Spinal cord (tissue), 10 donors: ENCODE measurements around the gene IL36B. TPM values are rescaled to one million over a fixed set of nuclear protein-coding genes. Genes with fewer than 3 reads are reported as not detected.

ENCODE experiments used
- DNase-seq, 6 donors: peaks; one replicate each; pipeline versions ENCODE4 v3.0.0 to v3.0.0-alpha.2; 2013 to 2015; ENCODE audit warnings: low spot score in 6 of 6, low read depth in 4 of 6
- H3K27ac ChIP-seq: one replicate; pipeline ENCODE4 v1.5.1; 2013; ENCODE audit warnings: low read depth, low read length, control low read depth
- H3K27me3 ChIP-seq: one replicate; pipeline ENCODE4 v1.6.1; 2013; ENCODE audit warnings: low read length; ENCODE audit not compliant: control insufficient read depth, insufficient read depth
- H3K36me3 ChIP-seq: one replicate; pipeline ENCODE4 v1.6.1; 2013; ENCODE audit warnings: low read length; ENCODE audit not compliant: control insufficient read depth, insufficient read depth
- H3K4me1 ChIP-seq: one replicate; pipeline ENCODE4 v1.6.1; 2013; ENCODE audit warnings: low read length; ENCODE audit not compliant: control insufficient read depth, insufficient read depth
- H3K4me3 ChIP-seq: one replicate; pipeline ENCODE4 v1.5.1; 2013; ENCODE audit warnings: low read depth, low read length, control low read depth
- H3K9me3 ChIP-seq: one replicate; pipeline ENCODE4 v1.6.1; 2013; ENCODE audit warnings: low read length; ENCODE audit not compliant: control insufficient read depth, insufficient read depth
- WGBS: methylation state at CpG from one replicate; pipeline ENCODE4 v1.1.5; 2013; ENCODE audit warnings: missing lambda C conversion rate; ENCODE audit not compliant: insufficient coverage; 5-methylcytosine and 5-hydroxymethylcytosine counted together
- polyA plus RNA-seq, 2 donors: library from polyadenylated mRNA; unstranded; fragments of 120-200 nt; gene quantifications; one replicate each; pipeline ENCODE4 v1.2.1, GENCODE V29; 2013; ENCODE audit not compliant: insufficient read length in 2 of 2
- small RNA-seq: library from RNA; depleted of rRNA; stranded (forward); fragments of <200 nt; gene quantifications from one replicate; pipeline ENCODE3, GENCODE V24; 2014; ENCODE audit warnings: low replicate concordance
- total RNA-seq, 2 donors: library from RNA; depleted of rRNA in 1 of 2; stranded (reverse); fragments of 120-200 nt in 1 of 2; fragments of >200 nt in 1 of 2; gene quantifications; one replicate each; pipeline versions ENCODE4 v1.2.3 to v1.2.4, GENCODE V29; 2013 to 2014
- donor health status: healthy.

Gene IL36B
- total and polyA plus RNA-seq, 4 donors: not detected

DNA sequence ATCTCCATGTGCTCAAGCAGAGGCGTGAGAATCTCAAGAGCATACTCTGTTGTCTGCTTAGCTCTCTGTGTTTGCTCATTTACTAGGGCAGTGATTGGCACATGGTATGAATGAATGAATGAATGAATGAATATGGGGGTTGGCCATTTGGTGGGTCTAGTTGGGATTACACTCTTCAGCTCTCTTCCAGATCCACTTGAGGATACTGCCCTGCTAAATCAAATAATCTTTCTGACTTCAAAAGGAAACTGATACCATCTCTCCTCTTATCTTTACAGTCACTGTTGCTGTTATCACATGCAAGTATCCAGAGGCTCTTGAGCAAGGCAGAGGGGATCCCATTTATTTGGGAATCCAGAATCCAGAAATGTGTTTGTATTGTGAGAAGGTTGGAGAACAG is 72.9 kb downstream of the IL36B start:
- Histone ChIP-seq H3K4me1 (no peaks in the 10 kb centered on the region), H3K4me3 (no peak overlapping the region), H3K9me3 (no peaks in the 10 kb centered on the region), H3K27me3 (no peaks in the 10 kb centered on the region), H3K36me3 (no peaks in the 10 kb centered on the region), H3K27ac (no peak overlapping the region)
- no peak for DNase-seq
- 93% methylated on average over 1 of the region's 1 CpG for WGBS

- Histone ChIP-seq H3K4me3 (no peak within 1 kb of the TSS), H3K36me3 (no peaks in the 10 kb centered on the region), H3K4me1 (no peaks in the 10 kb centered on the region), H3K27ac (no peak within 1 kb of the TSS), H3K9me3 (no peaks in the 10 kb centered on the region), H3K27me3 (no peaks in the 10 kb centered on the region)
- no peak for DNase-seq
- 58% methylated on average over 3 of the region's 7 CpGs for WGBS
These were observed 75.1 kb downstream of the IL36B start, which contains the start of gene IL36G for GRCh38 chr2:112977559-112978056. Gene IL36G (plus strand): TSS chr2:112978006. CDS start chr2:112978639, 633 bp downstream.

Small RNA genes lying within 50 kb of the gene (small RNA-seq; reads per million reads assigned to genes)
- gene HMGN2P23 (not detected), gene RNU6-1180P (0.65 reads per million, percentile 66 among the genes with 10 or more reads in this experiment)

Other genes with a start within 250 kb of the IL36B start
- 1 to 10 TPM; 1.5 to 1.7 TPM for gene IL1B, start 216.1 kb downstream of the IL36B start, total RNA-seq
- 1 to 10 TPM; 1.7 to 3.3 TPM for gene IL1B, start 216.1 kb downstream of the IL36B start, polyA plus RNA-seq
- gene IL37, start 141.7 kb downstream of the IL36B start, total RNA-seq: under 1 TPM in 1 of 2 donors, not detected in 1; 0.28 TPM
- not detected for gene IL37, start 141.7 kb downstream of the IL36B start, polyA plus RNA-seq
- under 1 TPM in 1 of 2 donors, not detected in 1; 0.28 TPM for gene IL36G, start 74.9 kb downstream of the IL36B start, total RNA-seq
- gene IL36G, start 74.9 kb downstream of the IL36B start, polyA plus RNA-seq: under 1 TPM; 0.18 to 0.29 TPM
- gene IL36A, start 47.4 kb downstream of the IL36B start, total RNA-seq: not detected
- not detected for gene IL36A, start 47.4 kb downstream of the IL36B start, polyA plus RNA-seq
- gene IL36RN, start 6.3 kb upstream of the IL36B start, total RNA-seq: under 1 TPM in 1 of 2 donors, not detected in 1; 0.11 TPM
- gene IL36RN, start 6.3 kb upstream of the IL36B start, polyA plus RNA-seq: not detected
- gene IL1F10, start 15.1 kb upstream of the IL36B start, total RNA-seq: not detected
- gene IL1F10, start 15.1 kb upstream of the IL36B start, polyA plus RNA-seq: not detected
- gene IL1RN, start 74.7 kb upstream of the IL36B start, total RNA-seq: 1 to 10 TPM in 1 of 2 donors, under 1 TPM in 1; 0.44 to 1.8 TPM
- under 1 TPM; 0.24 to 0.30 TPM for gene IL1RN, start 74.7 kb upstream of the IL36B start, polyA plus RNA-seq
- gene PSD4, start 121.1 kb upstream of the IL36B start, total RNA-seq: 1 to 10 TPM; 6.4 to 7.1 TPM
- gene PSD4, start 121.1 kb upstream of the IL36B start, polyA plus RNA-seq: 1 to 10 TPM; 4.2 to 5.3 TPM
- 1 to 10 TPM; 3.7 to 7.0 TPM for gene PAX8, start 226.1 kb upstream of the IL36B start, total RNA-seq
- gene PAX8, start 226.1 kb upstream of the IL36B start, polyA plus RNA-seq: 10 to 100 TPM; 25.1 to 42.7 TPM